GM08714 (cell line): Measurements from ENCODE around the gene SHISAL1.

Experiments used
- H3K4me3 ChIP-seq: fragments of 200-500 bp; sonication (Bioruptor generic); 2 replicates; pipeline ENCODE4 v1.5.1; 2014; ENCODE audit warnings: mild to moderate bottlenecking, low read length, inconsistent platforms
- ZNF274 ChIP-seq: IDR thresholded peaks from 2 replicates; pipeline ENCODE4 v1.6.1; 2012; ENCODE audit warnings: mild to moderate bottlenecking, low read depth, low read length

Gene SHISAL1

GRCh38 chr22:44276041-44276440, 36.7 kb downstream of the SHISAL1 start:
- no peak overlapping the region for H3K4me3 ChIP-seq
- no peak for TF ChIP-seq ZNF274

GRCh38 chr22:44275631-44275995, 37.1 kb downstream of the SHISAL1 start:
- no peak for TF ChIP-seq ZNF274
- H3K4me3 ChIP-seq, result no peak overlapping the region

GRCh38 chr22:44274918-44275630, 37.7 kb downstream of the SHISAL1 start:
- TF ChIP-seq ZNF274, result no peak
- no peak overlapping the region for H3K4me3 ChIP-seq

GRCh38 chr22:44273175-44273574, 39.6 kb downstream of the SHISAL1 start:
- no peak overlapping the region for H3K4me3 ChIP-seq
- no peak for TF ChIP-seq ZNF274

- H3K4me3 ChIP-seq, result no peak overlapping the region
- no peak for TF ChIP-seq ZNF274
Observed at GRCh38 chr22:44272401-44272771, 40.4 kb downstream of the SHISAL1 start.

GRCh38 chr22:44271732-44272400, 40.9 kb downstream of the SHISAL1 start:
- no peak overlapping the region for H3K4me3 ChIP-seq
- no peak for TF ChIP-seq ZNF274

- TF ChIP-seq ZNF274, result no peak
- no peak overlapping the region for H3K4me3 ChIP-seq
Observed at GRCh38 chr22:44271010-44271500, 41.7 kb downstream of the SHISAL1 start.

GRCh38 chr22:44270556-44270880, 42.2 kb downstream of the SHISAL1 start:
- no peak overlapping the region for H3K4me3 ChIP-seq
- TF ChIP-seq ZNF274, result no peak

GRCh38 chr22:44269757-44270555, 42.8 kb downstream of the SHISAL1 start:
- no peak for TF ChIP-seq ZNF274

GRCh38 chr22:44269117-44269498, 43.6 kb downstream of the SHISAL1 start:
- no peak overlapping the region for H3K4me3 ChIP-seq
- TF ChIP-seq ZNF274, result no peak

More at GRCh38 chr22:44269757-44270555, 42.8 kb downstream of the SHISAL1 start:
- no peak overlapping the region for H3K4me3 ChIP-seq

- no peak overlapping the region for H3K4me3 ChIP-seq
- no peak for TF ChIP-seq ZNF274
Observed at GRCh38 chr22:44268431-44269116, 44.2 kb downstream of the SHISAL1 start.

GRCh38 chr22:44267856-44268255, 44.9 kb downstream of the SHISAL1 start:
- TF ChIP-seq ZNF274, result no peak
- H3K4me3 ChIP-seq, result no peak overlapping the region

- no peak for TF ChIP-seq ZNF274
- no peak overlapping the region for H3K4me3 ChIP-seq
Observed at GRCh38 chr22:44266796-44267760, 45.7 kb downstream of the SHISAL1 start.

GRCh38 chr22:44263547-44263946, 49.2 kb downstream of the SHISAL1 start:
- H3K4me3 ChIP-seq, result no peak overlapping the region
- no peak for TF ChIP-seq ZNF274
